T47D (cell line): ENCODE results near the gene NPTXR.

Experiments
- DNase-seq, 2 experiments: peaks; one replicate each; pipeline versions ENCODE4 v3.0.0 to v3.0.0-alpha.2; 2011 to 2012; ENCODE audit warnings: low read depth in 1 of 2, low spot score in 1 of 2
- JUND ChIP-seq: IDR thresholded peaks from 2 replicates; pipeline ENCODE4 v1.6.1; 2012; ENCODE audit warnings: low read depth
- in situ Hi-C: cut with HindIII; loops from 2 replicates; pipeline ENCODE4 v1.10.0; 2016; ENCODE audit warnings: low sequenced_read_pairs, low pct_unique_long_range_greater_than_20kb

NPTXR gene

GRCh38 chr22:38843657-38844314 is at the start of gene NPTXR:
Gene NPTXR (minus strand): TSS chr22:38844028.
- DNase-seq = peak; percentile 60 to 65
- TF ChIP-seq JUND = no peak
- in situ Hi-C loops = no loop called here

GRCh38 chr22:38891256-38891655 is 47.4 kb upstream of the NPTXR start:
- no peak for DNase-seq
- in situ Hi-C loops = no loop called here
- no peak for TF ChIP-seq JUND

GRCh38 chr22:38890377-38890776 is 46.5 kb upstream of the NPTXR start:
- in situ Hi-C loops = no loop called here

GRCh38 chr22:38886333-38886732 is 42.5 kb upstream of the NPTXR start:
- no peak for DNase-seq
- in situ Hi-C loops = no loop called here
- no peak for TF ChIP-seq JUND

More at GRCh38 chr22:38890377-38890776, 46.5 kb upstream of the NPTXR start:
- DNase-seq = no peak
- no peak for TF ChIP-seq JUND

GRCh38 chr22:38882972-38883622 is 39.3 kb upstream of the NPTXR start:
- in situ Hi-C loops = no loop called here
- no peak for TF ChIP-seq JUND
- no peak for DNase-seq

GRCh38 chr22:38881997-38882879 is 38.4 kb upstream of the NPTXR start:
- DNase-seq = no peak
- no peak for TF ChIP-seq JUND
- in situ Hi-C loops = no loop called here

GRCh38 chr22:38881464-38881871 is 37.6 kb upstream of the NPTXR start:
- no peak for TF ChIP-seq JUND
- no peak for DNase-seq
- in situ Hi-C loops = no loop called here

- TF ChIP-seq JUND = no peak
- in situ Hi-C loops = no loop called here
- no peak for DNase-seq
Observed at GRCh38 chr22:38879961-38880360, 36.1 kb upstream of the NPTXR start.

GRCh38 chr22:38879108-38879729 is 35.4 kb upstream of the NPTXR start:
- DNase-seq = no peak
- in situ Hi-C loops = no loop called here

GRCh38 chr22:38878001-38878400 is 34.2 kb upstream of the NPTXR start:
- in situ Hi-C loops = no loop called here
- DNase-seq = no peak
- no peak for TF ChIP-seq JUND

More at GRCh38 chr22:38879108-38879729, 35.4 kb upstream of the NPTXR start:
- no peak for TF ChIP-seq JUND

- TF ChIP-seq JUND = no peak
- in situ Hi-C loops = no loop called here
- DNase-seq = no peak
Observed at GRCh38 chr22:38874529-38875222, 30.8 kb upstream of the NPTXR start.
